ENCODE data around the gene PAF1.

GRCh38 chr19:39436350-39436716 lies 45.4 kb upstream of the PAF1 start:
- TF ChIP-seq POLR2A (IDR thresholded peaks at IDR 0.05; ENCODE audit: low read depth, low read length) (no peak), POLR2AphosphoS5 (IDR thresholded peaks at IDR 0.05; ENCODE audit: low read depth, low read length) (no peak)
